RPMI7951 (cell line): Measurements from ENCODE around the gene C10orf120. TPM values are rescaled to one million over a fixed set of nuclear protein-coding genes. Genes with fewer than 3 reads are reported as not detected.
A peak's percentile ranks its signal among the peaks of the same experiment; 100 is the strongest.

ENCODE experiments used
- DNase-seq: peaks from one replicate; pipeline ENCODE4 v3.0.0-alpha.2; 2012; ENCODE audit warnings: low read depth
- total RNA-seq: library from RNA; depleted of rRNA; stranded (reverse); fragments of >200 nt; shearing (Covaris generic); gene quantifications from 2 replicates; pipeline ENCODE4 v1.2.3, GENCODE V29; 2014; rRNA removed

The C10orf120 gene
- total RNA-seq, 1 experiment from 2014 or later, result not detected

DNA sequence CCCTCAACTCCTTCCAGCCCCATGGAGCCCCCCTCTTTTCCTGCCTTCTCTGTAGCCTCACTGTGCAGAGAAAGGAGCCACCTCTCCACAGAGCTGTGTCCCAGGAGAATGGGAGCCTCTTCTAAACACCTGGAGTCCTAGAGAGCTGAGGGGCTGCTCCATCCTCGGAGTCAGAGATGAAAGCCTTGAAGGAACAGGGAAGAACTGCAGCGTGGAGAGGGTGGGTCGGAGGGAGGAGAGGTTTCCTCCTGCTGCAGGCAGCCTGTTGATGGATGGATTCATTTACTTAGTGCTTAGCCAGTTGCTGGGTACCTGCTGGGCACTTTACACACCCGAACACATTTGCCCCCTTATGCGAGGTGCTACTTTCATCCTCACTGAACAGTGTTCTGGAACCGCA, 39.0 kb downstream of the C10orf120 start:
- no peak for DNase-seq

DNA sequence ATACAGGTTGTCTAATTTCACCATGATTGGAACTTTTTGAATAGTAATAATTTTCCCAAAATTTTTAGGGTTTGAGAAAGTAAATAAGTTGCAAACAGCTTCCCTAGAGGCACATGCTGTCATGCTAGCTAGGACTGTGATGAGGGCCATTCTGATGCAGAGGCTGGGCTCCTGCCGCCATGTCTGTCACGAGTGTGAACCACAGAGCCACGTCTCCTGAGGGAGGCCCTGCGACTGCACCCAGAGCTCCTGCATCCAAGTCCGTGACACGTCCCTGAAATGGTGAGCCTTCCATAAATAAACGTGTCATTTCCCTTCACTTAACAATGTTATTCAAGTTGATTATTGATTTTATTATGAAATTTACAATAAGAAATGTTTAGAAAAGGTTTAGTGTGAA, 40.0 kb downstream of the C10orf120 start:
- DNase-seq, result no peak

DNA sequence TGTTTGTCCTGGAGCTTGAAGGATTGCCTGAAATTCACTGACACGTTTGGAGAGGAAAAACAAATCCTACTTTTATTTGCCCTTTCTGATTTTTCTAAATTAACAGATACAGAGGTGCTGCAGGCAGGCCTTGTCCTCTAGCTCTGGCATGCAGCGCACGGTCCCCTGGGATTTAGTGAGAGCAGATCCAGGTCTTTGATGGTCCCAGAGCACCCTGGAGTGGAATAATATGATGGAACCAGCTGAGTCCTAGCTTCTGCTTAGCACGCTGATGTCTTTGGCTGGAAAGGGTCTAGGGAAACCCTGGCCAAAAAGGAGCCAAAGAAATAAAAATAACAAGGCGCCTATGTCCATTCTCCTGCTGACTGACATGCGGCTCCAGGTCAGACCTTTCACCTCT, 40.5 kb downstream of the C10orf120 start:
- no peak for DNase-seq

DNA sequence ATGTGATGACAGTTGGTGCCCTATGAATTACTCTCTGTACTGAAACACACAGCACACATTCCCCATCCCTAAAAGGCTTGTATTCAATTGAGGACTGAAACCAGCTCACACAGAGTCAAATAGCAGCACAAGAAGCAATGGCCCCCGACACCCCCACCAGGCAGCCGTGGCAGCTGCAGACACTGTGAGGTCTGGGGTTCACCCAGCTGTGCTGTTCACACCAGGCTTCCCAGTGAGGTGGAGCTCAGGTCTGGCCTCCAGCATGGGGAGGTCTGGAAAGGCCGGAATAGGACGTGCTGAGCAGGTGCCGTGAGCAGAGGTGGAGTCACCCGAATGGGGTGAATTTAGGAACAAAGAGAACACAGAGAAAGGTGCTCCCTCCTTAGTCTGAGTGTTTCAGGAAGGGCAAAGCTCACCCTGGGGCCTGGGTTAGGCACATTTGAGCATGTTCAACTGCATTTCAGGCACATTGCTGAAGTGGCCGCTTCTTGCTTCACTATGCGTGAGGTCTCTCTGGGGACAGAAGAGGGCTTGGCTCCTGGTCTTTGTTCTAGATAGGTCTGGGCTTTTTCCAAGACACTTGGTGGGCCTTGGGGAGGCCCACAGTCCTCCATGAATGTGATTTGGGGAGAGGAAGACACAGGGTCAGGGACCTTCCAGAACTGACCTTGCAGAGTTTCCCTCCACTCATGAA, 41.1 kb downstream of the C10orf120 start:
- DNase-seq, result no peak

GRCh38 chr10:122657729-122658128, 41.9 kb downstream of the C10orf120 start:
- DNase-seq, result no peak

DNA sequence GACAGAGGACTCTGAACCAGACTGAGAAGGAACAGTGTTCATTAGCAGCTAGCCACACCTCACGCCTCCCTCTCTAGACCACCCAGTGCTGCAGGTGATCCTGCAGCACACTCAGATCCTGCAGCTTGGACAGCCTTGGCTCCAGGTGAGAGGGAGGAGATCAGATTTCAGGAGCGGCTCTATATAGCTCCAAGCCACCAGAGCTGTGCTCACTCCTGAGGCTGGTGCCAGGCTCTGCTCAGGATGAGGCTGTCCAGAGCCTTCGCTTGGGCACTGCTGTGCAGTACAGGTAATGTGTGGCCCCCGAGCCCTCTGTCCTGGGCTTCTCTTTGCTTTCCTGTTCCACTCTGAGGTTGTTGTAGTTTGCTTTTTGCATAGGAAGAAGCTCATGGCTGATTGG, 42.4 kb downstream of the C10orf120 start:
- DNase-seq, result no peak

GRCh38 chr10:122656741-122657140, 42.9 kb downstream of the C10orf120 start:
- no peak for DNase-seq

- no peak for DNase-seq
Observed at GRCh38 chr10:122656308-122656705, 43.3 kb downstream of the C10orf120 start.

DNA sequence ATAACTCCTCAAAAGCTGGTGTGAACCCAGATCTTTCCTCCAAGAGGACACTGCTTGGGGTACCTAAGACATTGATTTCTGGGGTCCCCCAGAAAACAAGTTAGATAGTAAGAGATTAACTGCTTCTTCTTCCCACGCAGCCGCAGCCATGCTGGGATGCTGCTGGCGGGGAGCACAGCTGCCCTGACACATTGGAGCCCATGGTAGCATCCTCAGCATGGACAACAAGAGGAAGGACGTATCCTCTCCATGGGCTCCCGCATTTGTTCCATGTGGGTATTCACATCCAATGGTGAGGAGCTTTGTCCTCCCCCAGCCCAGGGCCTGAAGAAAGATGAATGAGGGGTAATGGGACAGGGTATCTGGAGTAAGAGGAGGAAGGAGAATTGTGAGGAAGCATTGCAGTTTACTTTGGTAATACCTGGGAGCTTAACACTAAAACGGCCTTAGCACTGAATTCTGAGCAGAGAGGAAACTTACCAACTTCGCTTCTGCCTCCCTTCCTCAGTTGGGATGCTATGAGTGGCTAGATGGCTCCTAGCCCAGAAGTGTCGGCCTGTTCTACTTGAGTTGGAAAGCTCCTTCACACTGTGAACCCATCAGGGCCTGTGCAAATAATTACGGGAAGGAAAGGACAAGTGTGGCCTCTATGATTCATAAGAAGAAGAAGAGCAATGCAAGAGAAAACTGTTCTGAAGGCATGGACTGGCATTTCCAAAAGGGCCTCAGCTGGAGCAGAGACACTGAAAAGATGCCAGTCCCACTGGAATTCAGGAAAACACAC, 43.9 kb downstream of the C10orf120 start:
- no peak for DNase-seq

DNA sequence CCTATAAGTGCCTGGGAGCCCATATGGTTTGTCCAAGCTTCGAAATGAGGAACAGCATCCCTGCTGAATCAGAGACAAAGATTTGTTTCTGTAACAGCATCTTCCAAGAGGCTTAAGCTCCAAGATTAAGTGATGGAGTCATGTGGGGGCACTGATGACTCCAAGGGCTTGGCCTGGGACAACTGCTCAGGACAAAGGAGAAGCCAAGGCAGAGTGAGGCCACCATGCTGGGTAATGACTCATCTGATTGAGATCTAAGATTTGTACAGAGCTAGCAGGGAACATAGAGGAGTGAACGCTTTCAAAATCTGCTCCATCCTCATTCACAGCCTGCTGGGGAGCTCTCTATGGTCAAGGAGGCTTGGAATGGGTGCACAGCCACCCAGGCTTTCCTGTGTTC, 49.3 kb downstream of the C10orf120 start:
- peak; percentile 19 for DNase-seq

DNA sequence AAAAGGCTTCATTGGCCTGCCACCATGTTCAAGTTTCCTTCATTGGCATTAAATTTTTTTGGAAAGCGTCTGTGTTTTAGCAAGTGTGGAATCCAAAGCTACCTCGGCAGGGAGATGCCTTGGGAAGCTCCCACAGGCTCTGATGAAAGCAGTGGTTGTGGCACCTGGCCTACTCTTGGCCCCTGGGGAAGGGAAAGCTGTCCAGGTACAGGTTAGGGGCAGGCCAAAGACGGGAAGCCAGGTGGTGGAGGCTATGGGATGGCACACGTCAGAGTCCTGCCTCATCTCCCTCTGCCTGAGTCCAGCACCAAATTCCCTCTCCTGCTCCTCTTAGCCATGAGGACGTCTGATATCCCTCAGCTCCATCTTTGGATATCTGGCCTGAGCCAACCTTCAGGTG, 49.7 kb downstream of the C10orf120 start:
- DNase-seq, result no peak

DNA sequence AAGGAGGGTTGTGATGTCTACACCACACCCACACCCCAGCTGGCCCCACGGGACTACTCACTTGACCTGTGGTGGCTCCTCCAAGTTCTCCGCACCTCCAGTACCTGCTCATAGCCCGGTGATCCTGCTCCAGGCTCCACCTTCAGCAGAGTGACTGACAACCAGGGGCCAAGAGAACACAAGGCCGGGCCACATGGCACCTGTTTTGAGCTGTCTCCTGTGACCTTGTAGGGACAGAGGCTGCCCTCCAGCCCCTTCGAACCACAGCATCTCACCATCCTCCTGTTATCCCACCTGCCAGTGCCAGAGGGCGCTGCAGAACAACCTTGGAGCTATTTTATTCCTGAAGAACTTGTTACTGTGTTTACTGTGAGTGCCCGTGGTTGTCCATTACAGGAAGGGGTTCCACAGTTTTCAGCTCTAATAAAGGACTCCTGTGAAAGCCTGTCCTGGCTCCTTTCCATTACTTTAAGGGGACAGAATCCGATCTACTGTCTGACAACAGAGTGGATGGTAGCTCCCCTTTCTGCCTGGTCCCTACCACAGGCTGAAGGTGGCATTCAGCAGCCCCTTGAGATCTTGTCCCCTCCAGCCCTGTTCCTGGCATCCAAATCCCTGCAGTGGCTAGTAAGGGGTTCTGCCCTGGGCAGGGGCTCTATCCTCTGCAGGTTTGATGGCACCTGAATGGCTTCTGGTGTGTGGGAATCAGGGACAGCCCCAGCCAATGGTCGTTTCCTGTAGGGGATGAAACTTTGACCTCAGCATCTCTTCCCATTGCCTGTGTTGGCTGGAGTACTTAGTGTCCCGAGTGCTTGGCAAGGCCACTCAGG, 50.8 kb downstream of the C10orf120 start:
- peak; percentile 24 for DNase-seq

Other genes starting within 250 kb of the C10orf120 start
- gene ARMS2, start 245.2 kb downstream of the C10orf120 start, total RNA-seq, result not detected in 2 replicates
- 136 and 182 TPM in 2 replicates for gene HTRA1, start 238.3 kb downstream of the C10orf120 start, total RNA-seq
- gene DMBT1, start 139.1 kb downstream of the C10orf120 start, total RNA-seq, result under 0.01 and 0.10 TPM in 2 replicates
- gene CUZD1, start 146.0 kb upstream of the C10orf120 start, total RNA-seq, result 0.48 and 0.59 TPM in 2 replicates
- gene FAM24B, start 179.7 kb upstream of the C10orf120 start, total RNA-seq, result 3.4 and 5.9 TPM in 2 replicates
- not detected in 2 replicates for gene FAM24A, start 210.8 kb upstream of the C10orf120 start, total RNA-seq